ENCODE results near the gene MTARC1.

- TF ChIP-seq CTCF (IDR thresholded peaks at IDR 0.05) (no peak), EZH2 (IDR thresholded peaks at IDR 0.05; ENCODE audit: borderline replicate concordance, insufficient read depth, low read depth, low read length, poor library complexity, severe bottlenecking) (no peak)
Measured at GRCh38 chr1:220746851-220747250, 39.9 kb upstream of the MTARC1 start.

Data from B cell (primary cell).